ENCODE measurements around the gene RINL.

- TF ChIP-seq CTCF (IDR thresholded peaks at IDR 0.05; ENCODE audit: poor library complexity, severe bottlenecking), result no peak
- TF ChIP-seq TAF1 (IDR thresholded peaks at IDR 0.05; ENCODE audit: low read depth), result no peak
Observed at GRCh38 chr19:38862321-38863059, 15.6 kb downstream of the RINL start.

Measured in neural cell (in vitro differentiated cells).